HEK293 (cell line): Measurements from ENCODE around the gene RALGAPA1.

ENCODE experiments used
- CTCF ChIP-seq: fragments of 450-650 bp; formaldehyde crosslinking; IDR thresholded peaks from 2 replicates; pipeline ENCODE4 v1.5.1; 2016; ENCODE audit warnings: missing biosample characterization, missing genetic modification characterization
- KLF16 ChIP-seq: fragments of 450-650 bp; formaldehyde crosslinking; IDR thresholded peaks from 2 replicates; pipeline ENCODE4 v1.5.1; 2017; ENCODE audit warnings: missing biosample characterization, missing genetic modification characterization
- ZNF133 ChIP-seq: fragments of 450-650 bp; formaldehyde crosslinking; IDR thresholded peaks from 2 replicates; pipeline ENCODE4 v1.5.1; 2016; ENCODE audit warnings: missing biosample characterization, missing genetic modification characterization
- ZNF18 ChIP-seq: fragments of 450-650 bp; formaldehyde crosslinking; IDR thresholded peaks from 2 replicates; pipeline ENCODE4 v1.5.1; 2016; ENCODE audit warnings: missing biosample characterization, missing genetic modification characterization
- ZNF221 ChIP-seq: fragments of 450-650 bp; formaldehyde crosslinking; IDR thresholded peaks from 2 replicates; pipeline ENCODE4 v1.5.1; 2017; ENCODE audit warnings: missing biosample characterization, missing genetic modification characterization, borderline replicate concordance
- ZNF785 ChIP-seq: fragments of 450-650 bp; formaldehyde crosslinking; IDR thresholded peaks from 2 replicates; pipeline ENCODE4 v1.5.1; 2016; ENCODE audit warnings: missing biosample characterization, missing genetic modification characterization

GRCh38 chr14:35600253-35600652 is 208.8 kb downstream of the RALGAPA1 start:
- no peak for TF ChIP-seq KLF16 (tag by site-specific recombination)
- TF ChIP-seq CTCF (tag by site-specific recombination), result no peak
- TF ChIP-seq ZNF221, result no peak
- TF ChIP-seq ZNF18 (tag by site-specific recombination), result no peak
- no peak for TF ChIP-seq ZNF133 (tag by site-specific recombination)
- no peak for TF ChIP-seq ZNF785 (tag by site-specific recombination)
